ACC112 (cell line): ENCODE results near the gene HLA-DQB1.
"Not testable (repeated sequence)": the region's sequence is repeated elsewhere in the genome, so short reads cannot be mapped to it uniquely, and the experiment has no call there.

Experiments
- H2AFZ ChIP-seq: fragments of 200-600 bp; sonication (generic); one replicate; pipeline ENCODE4 v1.6.0; 2017; ENCODE audit warnings: antibody characterized with exemption, low read length; ENCODE audit not compliant: unreplicated experiment
- H3K27ac ChIP-seq: fragments of 200-600 bp; sonication (generic); 2 replicates; pipeline ENCODE4 v1.5.1; 2014; ENCODE audit warnings: low read depth, mild to moderate bottlenecking, antibody characterized with exemption, low read length, moderate library complexity
- H3K27me3 ChIP-seq: fragments of 200-600 bp; sonication (generic); 2 replicates; pipeline ENCODE4 v1.6.1; 2014; ENCODE audit warnings: mild to moderate bottlenecking, antibody characterized with exemption, low read length, moderate library complexity, mixed read lengths; ENCODE audit not compliant: insufficient read depth
- H3K36me3 ChIP-seq: fragments of 200-600 bp; sonication (generic); 2 replicates; pipeline ENCODE4 v1.6.1; 2016; ENCODE audit warnings: mild to moderate bottlenecking, antibody characterized with exemption, low read length, moderate library complexity, mixed read lengths; ENCODE audit not compliant: insufficient read depth
- H3K4me1 ChIP-seq: fragments of 200-600 bp; sonication (generic); one replicate; pipeline ENCODE4 v1.6.1; 2016; ENCODE audit warnings: low read length, mixed read lengths; ENCODE audit not compliant: insufficient read depth, unreplicated experiment, control insufficient read depth
- H3K4me3 ChIP-seq: fragments of 200-600 bp; sonication (generic); 2 replicates; pipeline ENCODE4 v1.5.1; 2014; ENCODE audit warnings: mild to moderate bottlenecking, low read depth, low read length
- H3K79me2 ChIP-seq: fragments of 200-600 bp; sonication (generic); one replicate; pipeline ENCODE4 v1.6.0; 2016; ENCODE audit warnings: low read length; ENCODE audit not compliant: control insufficient read depth, unreplicated experiment, insufficient read depth

The HLA-DQB1 gene

GRCh38 chr6:32641785-32642719, 24.4 kb downstream of the HLA-DQB1 start:
- H3K36me3 ChIP-seq, H3K79me2 ChIP-seq, H3K27ac ChIP-seq, H3K4me3 ChIP-seq, H2AFZ ChIP-seq, H3K4me1 ChIP-seq: not testable (repeated sequence)
- H3K27me3 ChIP-seq, result peaks cover 10% of the 10 kb centered on the region

- Histone ChIP-seq H3K4me1 (no peaks in the 10 kb centered on the region), H3K79me2 (no peaks in the 10 kb centered on the region), H3K27ac (no peak overlapping the region), H3K36me3 (no peaks in the 10 kb centered on the region), H3K27me3 (peaks cover 12% of the 10 kb centered on the region), H2AFZ (no peak overlapping the region), H3K4me3 (no peak overlapping the region)
Observed at GRCh38 chr6:32641122-32641521, 25.3 kb downstream of the HLA-DQB1 start.

- no peak overlapping the region for H3K4me3 ChIP-seq
- H3K4me1 ChIP-seq, result no peaks in the 10 kb centered on the region
- H3K27ac ChIP-seq, result no peak overlapping the region
- peaks cover 21% of the 10 kb centered on the region for H3K27me3 ChIP-seq
- H3K79me2 ChIP-seq, result no peaks in the 10 kb centered on the region
- H2AFZ ChIP-seq, result no peak overlapping the region
- no peaks in the 10 kb centered on the region for H3K36me3 ChIP-seq
Observed at GRCh38 chr6:32639440-32640394, 26.7 kb downstream of the HLA-DQB1 start.

- Histone ChIP-seq H3K27me3 (peaks cover 28% of the 10 kb centered on the region), H3K4me3 (no peak overlapping the region), H3K36me3 (no peaks in the 10 kb centered on the region), H3K4me1 (no peaks in the 10 kb centered on the region), H2AFZ (no peak overlapping the region), H3K79me2 (no peaks in the 10 kb centered on the region), H3K27ac (no peak overlapping the region)
Observed at GRCh38 chr6:32638532-32639219, 27.8 kb downstream of the HLA-DQB1 start.

GRCh38 chr6:32637883-32638282, 28.6 kb downstream of the HLA-DQB1 start:
- Histone ChIP-seq H3K27me3 (peaks cover 28% of the 10 kb centered on the region), H3K36me3 (no peaks in the 10 kb centered on the region), H3K4me3 (no peak overlapping the region), H3K79me2 (no peaks in the 10 kb centered on the region), H3K27ac (no peak overlapping the region), H3K4me1 (no peaks in the 10 kb centered on the region), H2AFZ (no peak overlapping the region)

- no peak within 1 kb of the TSS for H3K27ac ChIP-seq
- no peaks in the 10 kb centered on the region for H3K4me1 ChIP-seq
- H2AFZ ChIP-seq, result no peak within 1 kb of the TSS
- H3K27me3 ChIP-seq, result peaks cover 31% of the 10 kb centered on the region
- H3K4me3 ChIP-seq, result no peak within 1 kb of the TSS
- no peaks in the 10 kb centered on the region for H3K36me3 ChIP-seq
- H3K79me2 ChIP-seq, result no peaks in the 10 kb centered on the region
Observed at GRCh38 chr6:32637219-32637880, 29.1 kb downstream of the HLA-DQB1 start, which contains the start of gene HLA-DQA1. HLA-DQA1 (plus strand) TSS chr6:32637406; CDS start chr6:32637459, 53 bp downstream.

- no peak overlapping the region for H3K27ac ChIP-seq
- no peaks in the 10 kb centered on the region for H3K4me1 ChIP-seq
- H3K79me2 ChIP-seq, result no peaks in the 10 kb centered on the region
- H3K27me3 ChIP-seq, result peaks cover 32% of the 10 kb centered on the region
- H3K4me3 ChIP-seq, result no peak overlapping the region
- no peaks in the 10 kb centered on the region for H3K36me3 ChIP-seq
- H2AFZ ChIP-seq, result no peak overlapping the region
Observed at GRCh38 chr6:32635526-32636123, 30.8 kb downstream of the HLA-DQB1 start.

GRCh38 chr6:32629793-32630192, 36.7 kb downstream of the HLA-DQB1 start:
- H3K4me1 ChIP-seq, result not testable (repeated sequence)

GRCh38 chr6:32627831-32628230, 38.6 kb downstream of the HLA-DQB1 start:
- Histone ChIP-seq H3K4me1 (no peaks in the 10 kb centered on the region), H3K36me3 (no peaks in the 10 kb centered on the region), H3K4me3 (no peak overlapping the region), H3K27ac (no peak overlapping the region), H3K79me2 (no peaks in the 10 kb centered on the region), H2AFZ (no peak overlapping the region), H3K27me3 (peaks cover 4% of the 10 kb centered on the region)

More at GRCh38 chr6:32629793-32630192, 36.7 kb downstream of the HLA-DQB1 start:
- not testable (repeated sequence) for H3K79me2 ChIP-seq, H3K27ac ChIP-seq, H3K4me3 ChIP-seq, H3K36me3 ChIP-seq, H2AFZ ChIP-seq
- H3K27me3 ChIP-seq, result peaks cover 11% of the 10 kb centered on the region
